Stimulated activated CD4-positive, alpha-beta T cell treated with anti-CD3 and anti-CD28 coated beads, Interleukin-1b, Interleukin-23, amount 100 ng/mL, for 24 hours (primary cell): ENCODE measurements around the gene TPM1.

ENCODE experiments used
- DNase-seq, 4 experiments: peaks; one replicate each; pipeline ENCODE4 v3.0.0-alpha.2; 2020; ENCODE audit warnings: low read depth in 4 of 4, low spot score in 1 of 4

Gene TPM1

DNA sequence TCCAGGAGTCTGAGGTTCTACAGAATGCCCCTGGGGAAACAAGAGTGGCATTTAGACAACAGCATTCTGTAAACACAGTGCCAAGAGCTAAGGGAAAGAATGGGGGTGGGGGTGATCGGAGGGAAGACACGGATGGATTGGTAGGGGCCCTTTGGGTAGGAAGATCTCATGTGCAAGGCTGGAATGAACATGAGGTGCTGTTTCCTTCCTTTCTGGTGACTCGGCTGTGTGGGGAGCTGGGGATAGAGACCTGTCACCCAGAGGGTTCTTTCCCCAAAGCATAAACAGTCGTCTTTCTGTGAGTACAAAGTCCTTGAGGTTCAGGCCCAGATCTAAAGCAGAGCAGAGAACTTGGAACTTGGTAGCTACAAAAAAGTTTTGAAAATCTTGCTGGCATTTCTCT is 11.7 kb downstream of the TPM1 start:
- no peak for DNase-seq

DNA sequence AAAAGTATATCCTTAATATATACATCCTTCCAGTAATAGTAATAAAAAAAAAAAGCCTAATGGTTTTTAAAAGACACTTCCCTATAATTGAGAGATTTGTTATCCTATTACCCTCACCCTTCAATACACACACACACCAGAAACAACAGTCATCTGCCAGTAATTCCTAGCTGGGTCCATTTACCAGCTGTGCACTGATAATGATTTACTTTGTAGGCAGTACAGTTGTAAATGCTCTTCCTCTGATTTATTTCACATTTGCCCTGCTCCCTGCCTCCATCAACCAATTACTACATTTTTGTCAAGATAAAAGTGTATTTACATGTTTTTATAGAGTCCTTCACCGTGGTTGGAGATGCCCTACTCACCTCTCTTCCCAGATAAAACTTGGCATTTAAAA is 12.4 kb downstream of the TPM1 start:
- DNase-seq = no peak

DNA sequence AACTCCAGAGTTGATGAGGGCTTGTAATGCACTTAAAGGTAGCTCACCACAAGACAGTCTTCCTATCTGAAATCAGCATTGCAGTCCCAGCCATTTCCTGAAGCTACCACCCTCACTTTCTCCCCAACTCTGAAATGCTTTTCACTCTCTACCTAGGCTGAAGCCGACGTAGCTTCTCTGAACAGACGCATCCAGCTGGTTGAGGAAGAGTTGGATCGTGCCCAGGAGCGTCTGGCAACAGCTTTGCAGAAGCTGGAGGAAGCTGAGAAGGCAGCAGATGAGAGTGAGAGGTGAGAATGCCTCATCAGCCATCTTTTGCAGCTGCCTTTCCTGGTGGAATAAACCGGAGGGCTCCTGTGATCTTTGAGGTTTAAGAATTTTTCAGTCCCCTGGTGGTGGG is 14.3 kb downstream of the TPM1 start:
- no peak for DNase-seq

DNA sequence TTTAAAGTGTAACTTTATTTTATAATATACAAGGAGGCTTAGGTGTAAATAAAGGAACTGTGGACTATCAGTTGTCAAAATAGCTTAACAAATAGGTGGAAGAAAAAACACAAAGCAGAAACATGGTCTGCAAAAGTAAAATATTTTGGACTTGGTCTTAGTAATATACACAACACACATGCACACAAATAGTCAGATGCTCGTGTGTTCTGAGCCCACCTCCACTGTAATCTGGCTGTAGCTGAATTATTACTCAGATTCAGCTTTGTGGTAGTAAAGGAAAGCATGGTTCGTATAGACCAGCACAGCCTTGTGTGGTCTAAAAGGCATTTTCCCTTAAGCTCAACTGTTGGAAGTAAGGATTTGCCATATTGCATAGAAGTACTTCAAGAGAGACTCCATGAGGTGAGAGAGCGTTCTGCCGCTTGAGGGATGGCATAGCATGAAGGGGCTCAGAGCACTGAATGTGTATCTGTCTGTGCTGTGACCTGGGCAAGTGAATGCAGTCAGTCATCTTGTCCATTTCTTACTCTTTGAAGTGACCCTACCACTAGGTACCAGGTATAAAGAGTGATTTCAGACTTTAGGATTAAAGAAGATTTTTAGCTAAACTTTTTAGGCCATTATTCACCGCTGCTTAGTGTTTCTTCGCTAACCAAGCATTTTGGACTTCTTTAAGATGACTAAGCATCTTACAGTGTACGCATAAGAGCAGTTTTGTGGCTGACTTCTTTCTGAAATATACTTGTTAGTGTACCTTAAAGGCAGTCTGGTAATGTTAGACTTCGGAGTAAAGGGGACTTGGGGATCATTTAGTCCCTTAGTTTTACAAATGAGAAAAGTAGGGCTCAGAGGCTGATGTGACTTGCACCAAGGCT is 15.2 kb downstream of the TPM1 start:
- no peak for DNase-seq

DNA sequence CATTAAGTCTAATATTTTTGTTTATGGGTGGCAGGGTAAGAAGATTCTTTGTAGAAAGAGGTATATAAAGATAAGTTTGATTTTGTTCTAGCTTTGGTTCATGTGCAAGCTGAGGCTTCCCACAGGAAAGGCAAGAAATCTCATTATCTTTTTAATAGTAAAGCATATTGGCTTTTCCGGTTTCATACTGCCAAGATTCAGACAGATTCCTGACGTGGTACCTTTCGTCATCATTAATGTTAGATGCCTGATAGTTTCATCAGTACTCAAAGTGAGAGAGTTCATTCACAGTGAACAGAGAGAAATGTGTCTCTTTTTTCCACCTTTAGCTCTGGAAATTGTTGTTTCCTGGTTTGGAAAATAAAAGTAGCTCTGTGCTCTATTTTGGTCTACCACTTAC is 16.5 kb downstream of the TPM1 start:
- DNase-seq = no peak

DNA sequence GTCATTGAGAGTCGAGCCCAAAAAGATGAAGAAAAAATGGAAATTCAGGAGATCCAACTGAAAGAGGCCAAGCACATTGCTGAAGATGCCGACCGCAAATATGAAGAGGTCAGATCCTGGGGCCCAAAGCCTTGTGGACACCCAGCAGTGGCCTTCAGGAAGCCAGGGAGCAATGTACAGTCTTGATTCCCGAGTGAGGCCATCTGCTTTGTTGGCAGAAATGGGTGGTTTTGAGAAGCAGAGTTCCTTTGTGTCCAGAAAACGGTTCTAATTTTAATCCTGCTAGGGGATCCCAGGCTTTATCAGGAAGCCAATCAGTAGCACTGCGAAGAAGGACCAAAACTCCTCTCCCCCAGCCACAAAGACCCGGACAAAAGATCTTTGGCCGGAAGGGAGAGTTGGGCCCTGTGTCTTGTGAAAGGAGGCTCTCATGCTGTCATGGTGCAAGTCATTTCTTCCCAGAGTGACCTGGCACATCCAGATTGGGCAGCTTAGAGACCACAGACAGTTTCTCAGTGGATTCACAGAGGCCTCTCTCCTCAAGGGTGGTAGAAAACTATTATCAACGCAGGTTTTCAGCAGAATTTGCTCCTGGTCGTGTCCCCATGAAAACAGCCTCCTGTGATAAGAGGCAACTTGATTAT is 17.1 kb downstream of the TPM1 start:
- DNase-seq = no peak

DNA sequence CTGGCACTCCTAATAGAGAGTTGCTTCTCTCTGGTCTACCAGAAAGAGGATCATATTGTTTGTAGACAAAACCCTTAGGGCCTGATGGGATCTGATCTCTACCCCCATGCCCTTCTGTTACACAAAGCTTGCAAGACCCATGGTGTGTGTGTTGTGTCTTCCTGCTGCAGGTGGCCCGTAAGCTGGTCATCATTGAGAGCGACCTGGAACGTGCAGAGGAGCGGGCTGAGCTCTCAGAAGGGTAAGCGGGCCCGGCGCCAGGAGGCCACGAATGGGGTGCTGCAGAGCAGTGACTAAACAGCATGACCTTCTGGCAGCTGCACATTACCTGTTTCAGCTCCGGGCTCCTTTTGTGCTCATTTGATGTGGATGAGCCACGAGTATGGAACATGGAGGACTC is 18.2 kb downstream of the TPM1 start:
- DNase-seq = no peak

DNA sequence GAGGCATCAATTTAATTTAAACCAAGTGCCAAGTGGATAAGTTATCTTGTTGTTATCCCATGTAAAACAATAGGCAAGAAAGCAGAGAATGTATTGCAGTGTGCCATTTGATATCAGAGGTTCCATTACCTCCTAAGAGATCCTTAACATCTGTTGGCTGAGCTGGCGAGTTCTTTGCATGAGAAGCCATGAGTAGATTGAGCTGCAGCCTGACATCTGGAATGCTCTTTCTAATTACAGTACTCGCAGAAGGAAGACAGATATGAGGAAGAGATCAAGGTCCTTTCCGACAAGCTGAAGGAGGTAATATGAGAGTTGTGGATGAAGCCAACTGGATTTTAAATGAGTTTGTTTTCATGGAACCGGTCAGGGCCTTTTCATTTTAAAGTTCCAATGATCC is 19.4 kb downstream of the TPM1 start:
- DNase-seq = no peak

DNA sequence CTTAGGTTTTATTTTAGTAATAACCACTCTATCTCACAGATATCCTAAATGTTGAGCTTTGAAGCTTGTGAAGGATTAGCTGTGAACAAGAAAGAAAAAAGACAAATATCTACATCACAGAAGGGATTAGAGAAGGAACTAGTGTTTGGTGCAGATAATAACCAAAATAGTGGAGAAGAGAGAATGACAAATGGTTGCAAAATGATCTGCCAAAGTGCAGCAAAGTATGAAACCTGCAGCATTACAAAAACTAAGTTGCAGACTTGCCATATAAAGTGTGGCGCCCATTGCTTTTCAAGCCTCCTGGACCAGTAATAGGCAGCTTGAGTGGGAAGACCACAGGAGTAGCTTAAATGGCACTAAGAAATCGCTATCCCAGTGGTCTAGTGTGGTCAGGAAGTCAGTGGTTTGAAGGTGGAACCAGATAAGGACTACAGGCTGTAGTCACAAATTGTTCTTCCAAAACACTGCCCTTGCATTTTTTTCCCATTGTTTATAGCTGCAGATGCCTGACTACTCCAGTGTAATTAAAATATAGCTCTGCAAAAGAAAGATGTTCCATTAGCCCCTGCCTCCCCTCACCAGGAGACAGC is 20.7 kb downstream of the TPM1 start:
- DNase-seq = no peak

DNA sequence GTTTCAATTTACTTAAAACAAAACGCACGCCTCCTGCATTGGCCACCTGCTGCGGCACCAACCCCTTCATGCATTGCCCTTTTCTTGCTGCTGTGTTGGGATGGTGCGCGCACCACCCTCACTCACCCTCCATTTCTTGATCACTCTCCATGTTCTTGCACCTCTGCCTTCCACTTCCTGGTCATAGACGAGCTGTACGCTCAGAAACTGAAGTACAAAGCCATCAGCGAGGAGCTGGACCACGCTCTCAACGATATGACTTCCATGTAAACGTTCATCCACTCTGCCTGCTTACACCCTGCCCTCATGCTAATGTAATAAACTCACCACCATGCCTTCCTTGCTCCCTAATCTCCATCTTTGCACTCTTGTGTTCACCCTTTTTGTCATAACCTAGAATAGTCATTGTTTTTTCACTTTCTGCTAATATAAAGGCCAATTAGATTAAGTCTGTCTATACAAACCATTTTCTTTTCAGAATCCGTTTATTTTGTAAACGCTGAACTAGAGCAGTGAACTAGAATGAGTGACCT is 21.4 kb downstream of the TPM1 start:
- DNase-seq = no peak

DNA sequence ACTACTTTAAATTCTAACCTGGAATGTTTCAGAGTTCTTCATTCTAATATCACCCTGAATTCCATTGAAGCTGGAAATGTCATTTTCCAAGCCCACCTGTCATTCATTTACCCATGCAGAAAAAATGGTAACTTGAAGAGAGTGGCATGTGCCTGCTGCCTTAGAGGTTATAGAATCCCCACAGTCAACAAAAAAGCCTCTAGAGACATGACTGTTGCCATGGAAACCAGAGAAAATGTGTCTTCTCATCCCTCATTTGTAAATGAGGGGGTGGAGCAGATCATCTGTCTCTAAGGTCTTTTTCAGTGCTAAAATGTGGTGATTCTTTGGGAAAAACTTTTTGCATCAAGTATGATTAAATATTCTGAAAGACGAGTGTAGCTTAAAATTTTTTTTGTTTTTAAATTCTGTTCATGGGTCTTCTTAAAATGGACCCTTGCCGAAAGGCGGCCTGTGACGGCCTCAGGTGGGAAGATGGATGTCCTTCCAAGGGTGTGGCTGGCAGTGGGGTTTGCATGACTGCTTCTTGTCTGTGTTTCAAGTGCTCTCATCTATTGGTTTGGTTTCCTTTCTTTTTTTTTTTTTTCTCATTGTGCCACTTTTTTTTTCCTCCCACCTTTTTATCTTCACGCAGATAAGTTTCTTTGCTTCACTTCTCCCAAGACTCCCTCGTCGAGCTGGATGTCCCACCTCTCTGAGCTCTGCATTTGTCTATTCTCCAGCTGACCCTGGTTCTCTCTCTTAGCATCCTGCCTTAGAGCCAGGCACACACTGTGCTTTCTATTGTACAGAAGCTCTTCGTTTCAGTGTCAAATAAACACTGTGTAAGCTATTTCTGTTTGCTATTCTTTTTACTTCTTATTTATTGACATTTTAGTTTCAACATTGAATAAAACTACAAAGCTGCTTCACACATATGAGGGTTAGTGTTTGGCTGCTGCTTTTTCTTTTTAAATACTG is 23.0 kb downstream of the TPM1 start:
- DNase-seq = no peak

DNA sequence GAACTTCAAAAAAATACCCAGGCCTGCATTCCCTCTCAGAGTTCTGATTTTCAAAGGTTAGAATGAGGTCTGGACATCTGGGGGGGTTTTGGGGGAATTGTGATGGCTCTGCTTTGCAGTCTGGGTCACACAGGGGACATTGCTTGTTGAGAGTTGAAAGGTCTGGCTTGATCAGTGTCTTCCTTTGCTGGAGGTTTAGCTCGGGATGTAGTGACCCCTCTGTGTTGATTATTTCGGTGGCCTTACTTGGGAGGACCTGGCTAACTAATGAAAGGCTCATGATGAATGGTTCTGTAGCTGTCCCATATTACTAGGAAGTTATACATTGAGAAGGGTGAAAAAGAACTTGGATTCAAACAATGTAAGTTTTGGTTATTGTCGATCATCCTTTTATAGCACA is 23.7 kb downstream of the TPM1 start:
- no peak for DNase-seq

DNA sequence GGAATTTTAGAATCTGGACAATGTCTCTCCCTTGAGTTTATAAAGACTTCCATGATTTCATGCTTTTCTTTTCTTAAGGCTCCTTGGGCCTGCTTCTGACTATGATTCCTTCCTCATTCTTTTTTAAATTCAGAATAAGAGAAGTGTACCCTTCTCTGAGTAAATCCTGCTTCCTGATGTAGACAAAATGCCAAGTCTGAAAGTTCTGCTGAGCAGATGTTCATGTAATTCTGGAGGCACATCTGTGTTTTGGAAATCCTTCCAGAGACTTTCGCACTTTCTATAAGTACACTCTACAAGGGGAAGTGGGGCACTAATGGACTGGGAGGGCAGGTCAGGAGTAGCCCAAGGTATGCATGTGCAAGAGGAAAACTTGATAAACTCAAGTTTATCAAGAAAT is 24.8 kb downstream of the TPM1 start:
- no peak for DNase-seq

DNA sequence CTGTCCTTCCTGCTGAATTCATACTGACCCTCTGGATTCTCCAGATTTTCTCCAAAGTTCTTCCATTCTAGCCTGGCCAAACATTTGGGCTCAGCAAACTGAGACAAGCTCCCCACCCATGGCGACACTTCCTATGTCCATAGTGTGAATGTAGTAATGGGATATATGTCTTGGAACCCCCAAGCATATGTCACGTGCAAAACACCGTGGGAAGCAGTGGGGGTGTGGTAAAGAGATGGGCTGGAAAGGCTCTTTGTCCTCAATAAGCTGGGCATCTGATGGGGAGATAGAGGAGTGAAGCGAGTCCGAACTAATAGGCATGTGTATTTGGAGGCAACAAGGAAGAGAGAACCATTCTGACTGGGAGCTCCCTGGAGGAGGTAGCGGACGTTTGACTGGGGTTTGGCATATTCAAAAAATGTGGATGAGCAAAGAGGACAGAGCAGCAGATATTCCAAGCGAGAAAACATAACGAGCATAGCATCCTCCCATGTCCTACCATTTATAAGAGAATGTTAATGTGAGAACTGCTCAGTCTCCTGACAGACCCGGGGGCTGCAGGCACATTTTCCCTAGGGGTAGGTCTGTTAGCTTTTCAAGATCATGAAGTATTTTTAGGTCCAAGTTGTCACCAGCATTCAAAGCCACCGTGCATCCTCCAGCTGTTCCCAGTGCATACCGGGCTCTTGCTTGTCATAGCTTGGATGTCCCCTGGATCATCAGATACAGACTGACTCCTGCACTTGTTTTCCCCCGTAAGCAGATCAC is 25.6 kb downstream of the TPM1 start:
- DNase-seq = no peak

DNA sequence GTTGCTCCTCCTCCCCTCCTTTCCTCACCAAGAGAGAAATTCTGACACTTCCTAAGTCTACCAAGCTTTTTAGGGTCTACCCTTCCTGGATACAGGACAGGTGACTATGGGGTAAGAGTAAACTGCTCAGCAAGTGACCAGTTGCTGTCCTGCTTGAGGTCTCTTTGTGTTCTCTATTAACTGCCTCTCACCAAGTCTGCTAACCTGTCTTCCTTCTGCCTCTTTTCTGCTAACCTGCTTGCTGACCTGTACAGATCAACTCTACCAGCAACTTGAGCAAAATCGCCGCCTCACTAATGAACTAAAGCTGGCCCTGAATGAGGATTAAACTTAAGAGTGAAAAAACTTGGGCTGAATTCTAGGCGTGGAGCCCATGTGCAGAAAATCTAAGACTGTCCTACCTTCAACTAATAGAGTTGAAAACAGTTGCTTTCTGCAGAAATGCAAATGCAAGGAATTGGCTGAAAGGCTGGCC is 27.1 kb downstream of the TPM1 start:
- no peak for DNase-seq

DNA sequence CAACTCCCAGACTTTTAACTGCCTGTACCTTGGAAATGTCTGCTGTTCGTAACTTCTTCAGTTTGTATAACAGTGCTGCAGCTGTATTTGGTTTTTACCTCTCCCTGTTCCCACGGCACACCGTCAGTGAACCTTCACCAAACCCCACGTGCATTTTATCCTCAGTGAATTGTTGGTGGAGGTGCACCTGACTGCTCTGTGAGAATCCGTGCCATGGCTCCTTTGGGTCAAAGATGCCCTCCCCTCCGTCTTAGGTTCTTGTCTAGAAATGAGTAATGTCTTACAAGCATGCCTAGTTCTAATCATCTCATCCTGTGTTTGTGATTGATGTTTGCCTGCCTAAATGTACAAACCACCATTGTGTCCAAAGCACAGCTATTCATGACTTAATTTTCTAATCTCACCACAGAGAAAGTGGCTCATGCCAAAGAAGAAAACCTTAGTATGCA is 28.2 kb downstream of the TPM1 start:
- no peak for DNase-seq

DNA sequence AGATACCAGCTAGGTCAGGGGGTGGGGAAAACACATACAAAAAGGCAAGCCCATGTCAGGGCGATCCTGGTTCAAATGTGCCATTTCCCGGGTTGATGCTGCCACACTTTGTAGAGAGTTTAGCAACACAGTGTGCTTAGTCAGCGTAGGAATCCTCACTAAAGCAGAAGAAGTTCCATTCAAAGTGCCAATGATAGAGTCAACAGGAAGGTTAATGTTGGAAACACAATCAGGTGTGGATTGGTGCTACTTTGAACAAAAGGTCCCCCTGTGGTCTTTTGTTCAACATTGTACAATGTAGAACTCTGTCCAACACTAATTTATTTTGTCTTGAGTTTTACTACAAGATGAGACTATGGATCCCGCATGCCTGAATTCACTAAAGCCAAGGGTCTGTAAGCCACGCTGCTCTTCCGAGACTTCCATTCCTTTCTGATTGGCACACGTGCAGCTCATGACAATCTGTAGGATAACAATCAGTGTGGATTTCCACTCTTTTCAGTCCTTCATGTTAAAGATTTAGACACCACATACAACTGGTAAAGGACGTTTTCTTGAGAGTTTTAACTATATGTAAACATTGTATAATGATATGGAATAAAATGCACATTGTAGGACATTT is 28.9 kb downstream of the TPM1 start:
- DNase-seq = no peak

DNA sequence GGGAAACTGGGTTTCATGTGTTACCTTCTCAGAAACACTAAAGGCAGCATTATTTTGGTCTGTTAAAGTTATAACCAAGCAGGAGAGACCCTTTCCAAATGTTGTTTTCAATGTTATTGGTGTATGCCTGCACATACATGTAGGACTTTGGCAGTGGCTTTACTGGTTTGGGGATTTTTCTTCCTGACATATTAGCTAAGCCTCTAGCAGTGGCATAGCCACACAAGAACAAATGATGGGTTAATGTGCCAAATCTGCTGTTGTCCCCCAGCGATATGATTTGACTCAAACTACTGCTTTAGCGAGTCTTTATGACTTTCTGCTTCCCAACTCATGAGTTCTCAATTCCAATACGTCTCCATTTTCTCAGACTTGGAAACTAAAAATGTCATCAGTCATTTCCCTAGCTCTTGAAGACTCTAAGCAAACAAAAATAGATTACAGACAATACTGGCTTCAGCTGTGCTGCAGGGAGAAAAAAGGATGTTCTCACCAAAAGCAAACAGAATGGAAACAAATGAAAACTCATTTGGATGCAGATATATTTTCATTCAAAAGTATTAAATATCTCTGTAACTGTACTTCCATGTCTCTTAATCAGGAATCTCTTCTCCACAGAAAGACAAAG is 29.6 kb downstream of the TPM1 start:
- no peak for DNase-seq

DNA sequence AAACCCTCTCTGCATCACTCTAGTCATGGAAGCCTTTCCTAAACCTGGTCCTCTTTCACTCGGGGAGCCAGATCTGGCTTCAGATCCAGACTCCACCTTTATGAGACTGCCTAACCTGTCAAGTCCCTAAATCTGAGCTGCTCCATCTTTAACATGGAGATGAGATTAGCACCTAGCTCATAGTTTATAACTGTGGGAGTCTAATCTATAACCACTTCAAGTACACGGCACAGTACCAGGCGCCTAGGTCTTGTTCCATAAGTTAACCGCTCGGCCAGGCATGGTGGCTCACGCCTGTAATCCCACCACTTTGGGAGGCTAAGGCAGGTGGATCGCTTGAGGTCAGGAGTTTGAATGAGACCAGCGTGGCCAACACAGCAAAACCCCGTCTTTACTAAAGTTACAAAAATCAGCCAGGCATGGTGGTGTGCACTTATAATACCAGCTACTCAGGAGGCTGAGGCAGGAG is 30.3 kb downstream of the TPM1 start:
- no peak for DNase-seq
